ENCODE results near the gene APAF1.
"Not testable (repeated sequence)": the region's sequence is repeated elsewhere in the genome, so short reads cannot be mapped to it uniquely, and the experiment has no call there.

Gene APAF1

GRCh38 chr12:98750511-98750910, 105.4 kb downstream of the APAF1 start:
- no peak for FAIRE-seq
- TF ChIP-seq TAF1 (IDR thresholded peaks at IDR 0.05; ENCODE audit: borderline replicate concordance, low read depth, low read length), result no peak
- TF ChIP-seq POLR2A (IDR thresholded peaks at IDR 0.05; ENCODE audit: low read depth, low read length), result no peak
- TF ChIP-seq POLR2AphosphoS5 (IDR thresholded peaks at IDR 0.05; ENCODE audit: low read depth, low read length), result no peak
- DNase-seq (ENCODE audit: insufficient read length), result no peak

- TF ChIP-seq POLR2A (IDR thresholded peaks at IDR 0.05; ENCODE audit: low read depth, low read length) (no peak), TAF1 (IDR thresholded peaks at IDR 0.05; ENCODE audit: borderline replicate concordance, low read depth, low read length) (no peak), POLR2AphosphoS5 (IDR thresholded peaks at IDR 0.05; ENCODE audit: low read depth, low read length) (no peak)
- DNase-seq (ENCODE audit: insufficient read length) (no peak), FAIRE-seq (no peak)
These were observed 106.6 kb downstream of the APAF1 start for GRCh38 chr12:98751580-98752115.

- FAIRE-seq, result no peak
- DNase-seq (ENCODE audit: insufficient read length), result no peak
- TF ChIP-seq POLR2A (IDR thresholded peaks at IDR 0.05; ENCODE audit: low read depth, low read length) (no peak), TAF1 (IDR thresholded peaks at IDR 0.05; ENCODE audit: borderline replicate concordance, low read depth, low read length) (no peak), POLR2AphosphoS5 (IDR thresholded peaks at IDR 0.05; ENCODE audit: low read depth, low read length) (no peak)
These were observed 107.6 kb downstream of the APAF1 start for GRCh38 chr12:98752726-98753125.

- TF ChIP-seq POLR2A (IDR thresholded peaks at IDR 0.05; ENCODE audit: low read depth, low read length), result no peak
- no peak for TF ChIP-seq POLR2AphosphoS5 (IDR thresholded peaks at IDR 0.05; ENCODE audit: low read depth, low read length)
- TF ChIP-seq TAF1 (IDR thresholded peaks at IDR 0.05; ENCODE audit: borderline replicate concordance, low read depth, low read length), result no peak
- DNase-seq (ENCODE audit: insufficient read length) (peak; percentile 52), FAIRE-seq (peak; percentile 96)
These were observed 109.0 kb downstream of the APAF1 start for GRCh38 chr12:98754095-98754494.

GRCh38 chr12:98755855-98756254, 110.8 kb downstream of the APAF1 start:
- FAIRE-seq; DNase-seq (ENCODE audit: insufficient read length): not testable (repeated sequence)

GRCh38 chr12:98757455-98757854, 112.4 kb downstream of the APAF1 start:
- DNase-seq (ENCODE audit: insufficient read length) (no peak), FAIRE-seq (no peak)
- no peak for TF ChIP-seq TAF1 (IDR thresholded peaks at IDR 0.05; ENCODE audit: borderline replicate concordance, low read depth, low read length)
- TF ChIP-seq POLR2A (IDR thresholded peaks at IDR 0.05; ENCODE audit: low read depth, low read length), result no peak
- no peak for TF ChIP-seq POLR2AphosphoS5 (IDR thresholded peaks at IDR 0.05; ENCODE audit: low read depth, low read length)

GRCh38 chr12:98758331-98758730, 113.2 kb downstream of the APAF1 start:
- FAIRE-seq, result no peak
- DNase-seq (ENCODE audit: insufficient read length), result no peak
- TF ChIP-seq TAF1 (IDR thresholded peaks at IDR 0.05; ENCODE audit: borderline replicate concordance, low read depth, low read length) (no peak), POLR2AphosphoS5 (IDR thresholded peaks at IDR 0.05; ENCODE audit: low read depth, low read length) (no peak), POLR2A (IDR thresholded peaks at IDR 0.05; ENCODE audit: low read depth, low read length) (no peak)

- FAIRE-seq (no peak), DNase-seq (ENCODE audit: insufficient read length) (no peak)
- TF ChIP-seq TAF1 (IDR thresholded peaks at IDR 0.05; ENCODE audit: borderline replicate concordance, low read depth, low read length) (no peak), POLR2A (IDR thresholded peaks at IDR 0.05; ENCODE audit: low read depth, low read length) (no peak), POLR2AphosphoS5 (IDR thresholded peaks at IDR 0.05; ENCODE audit: low read depth, low read length) (no peak)
These were observed 118.6 kb downstream of the APAF1 start for GRCh38 chr12:98763656-98764055.

GRCh38 chr12:98767248-98767647, 122.2 kb downstream of the APAF1 start:
- FAIRE-seq, result no peak
- DNase-seq (ENCODE audit: insufficient read length), result no peak
- TF ChIP-seq POLR2A (IDR thresholded peaks at IDR 0.05; ENCODE audit: low read depth, low read length) (no peak), POLR2AphosphoS5 (IDR thresholded peaks at IDR 0.05; ENCODE audit: low read depth, low read length) (no peak), TAF1 (IDR thresholded peaks at IDR 0.05; ENCODE audit: borderline replicate concordance, low read depth, low read length) (no peak)

- no peak for TF ChIP-seq POLR2A (IDR thresholded peaks at IDR 0.05; ENCODE audit: low read depth, low read length)
- no peak for DNase-seq (ENCODE audit: insufficient read length)
- FAIRE-seq, result no peak
These were observed 124.0 kb downstream of the APAF1 start for GRCh38 chr12:98769068-98769467.

GRCh38 chr12:98770230-98770629, 125.1 kb downstream of the APAF1 start:
- FAIRE-seq (no peak), DNase-seq (ENCODE audit: insufficient read length) (no peak)
- TF ChIP-seq POLR2AphosphoS5 (IDR thresholded peaks at IDR 0.05; ENCODE audit: low read depth, low read length) (no peak), TAF1 (IDR thresholded peaks at IDR 0.05; ENCODE audit: borderline replicate concordance, low read depth, low read length) (no peak), POLR2A (IDR thresholded peaks at IDR 0.05; ENCODE audit: low read depth, low read length) (no peak)

GRCh38 chr12:98771811-98772752, 127.0 kb downstream of the APAF1 start:
- TF ChIP-seq TAF1 (IDR thresholded peaks at IDR 0.05; ENCODE audit: borderline replicate concordance, low read depth, low read length) (no peak), POLR2A (IDR thresholded peaks at IDR 0.05; ENCODE audit: low read depth, low read length) (no peak), POLR2AphosphoS5 (IDR thresholded peaks at IDR 0.05; ENCODE audit: low read depth, low read length) (no peak)
- DNase-seq (ENCODE audit: insufficient read length) (no peak), FAIRE-seq (no peak)
